HEK293T (cell line): ENCODE data around the gene KRT3.

ENCODE experiments used
- CTBP1 ChIP-seq: fragments of 450-650 bp; IDR thresholded peaks from 2 replicates; pipeline ENCODE4 v1.6.1; 2016; ENCODE audit warnings: borderline replicate concordance
- FOXM1 ChIP-seq: fragments of 450-650 bp; IDR thresholded peaks from 2 replicates; pipeline ENCODE4 v1.6.1; 2017; ENCODE audit warnings: mild to moderate bottlenecking, borderline replicate concordance
- LEF1 ChIP-seq: fragments of 450-650 bp; IDR thresholded peaks from 2 replicates; pipeline ENCODE4 v1.6.1; 2017; ENCODE audit warnings: mild to moderate bottlenecking, borderline replicate concordance
- NFRKB ChIP-seq: fragments of 450-650 bp; IDR thresholded peaks from 2 replicates; pipeline ENCODE4 v1.6.1; 2016; ENCODE audit warnings: mild to moderate bottlenecking, moderate library complexity
- SP1 ChIP-seq: fragments of 450-650 bp; IDR thresholded peaks from 2 replicates; pipeline ENCODE4 v1.6.1; 2017
- TARDBP ChIP-seq: fragments of 450-650 bp; IDR thresholded peaks from 2 replicates; pipeline ENCODE4 v1.6.1; 2016

GRCh38 chr12:52755533-52755932 is 40.4 kb downstream of the KRT3 start:
- TF ChIP-seq CTBP1 (no peak), LEF1 (no peak), FOXM1 (no peak), NFRKB (no peak), SP1 (no peak), TARDBP (no peak)
